GM10266 (cell line): ENCODE results near the gene PTPRE.

Experiments used
- DNase-seq: peaks from one replicate; pipeline ENCODE4 v3.0.0; 2012; ENCODE audit errors: extremely low spot score
- CTCF ChIP-seq: IDR thresholded peaks from 2 replicates; pipeline ENCODE4 v1.5.1; 2012; ENCODE audit warnings: mild to moderate bottlenecking, low read depth; ENCODE audit not compliant: control insufficient read depth, insufficient read depth; ENCODE audit errors: missing control alignments

Gene PTPRE

GRCh38 chr10:128014236-128014635 is 107.3 kb downstream of the PTPRE start:
- no peak for TF ChIP-seq CTCF
- no peak for DNase-seq

- no peak for TF ChIP-seq CTCF
- no peak for DNase-seq
Measured at GRCh38 chr10:128016423-128017060, 109.6 kb downstream of the PTPRE start.

GRCh38 chr10:128017822-128018221 is 110.9 kb downstream of the PTPRE start:
- DNase-seq, result no peak
- TF ChIP-seq CTCF, result no peak

GRCh38 chr10:128018236-128018635 is 111.3 kb downstream of the PTPRE start:
- no peak for TF ChIP-seq CTCF

GRCh38 chr10:128018691-128019090 is 111.8 kb downstream of the PTPRE start:
- no peak for DNase-seq

More at GRCh38 chr10:128018236-128018635, 111.3 kb downstream of the PTPRE start:
- DNase-seq, result no peak

GRCh38 chr10:128022261-128023196 is 115.6 kb downstream of the PTPRE start:
- no peak for DNase-seq
- no peak for TF ChIP-seq CTCF

More at GRCh38 chr10:128018691-128019090, 111.8 kb downstream of the PTPRE start:
- TF ChIP-seq CTCF, result no peak

GRCh38 chr10:128024426-128024825 is 117.5 kb downstream of the PTPRE start:
- DNase-seq, result no peak
- no peak for TF ChIP-seq CTCF
